GM12874 (cell line): ENCODE measurements around the gene NTNG1.

Source experiments
- TF ChIP-seq, protein P1 (sequence below): IDR thresholded peaks from 2 replicates; pipeline ENCODE4 v1.5.1; 2011; ENCODE audit warnings: low read depth, mild to moderate bottlenecking, control low read depth, low read length, moderate library complexity; ENCODE audit not compliant: insufficient read depth

The NTNG1 gene

GRCh38 chr1:107477233-107477632, 336.4 kb downstream of the NTNG1 start:
- TF ChIP-seq, protein P1, sequence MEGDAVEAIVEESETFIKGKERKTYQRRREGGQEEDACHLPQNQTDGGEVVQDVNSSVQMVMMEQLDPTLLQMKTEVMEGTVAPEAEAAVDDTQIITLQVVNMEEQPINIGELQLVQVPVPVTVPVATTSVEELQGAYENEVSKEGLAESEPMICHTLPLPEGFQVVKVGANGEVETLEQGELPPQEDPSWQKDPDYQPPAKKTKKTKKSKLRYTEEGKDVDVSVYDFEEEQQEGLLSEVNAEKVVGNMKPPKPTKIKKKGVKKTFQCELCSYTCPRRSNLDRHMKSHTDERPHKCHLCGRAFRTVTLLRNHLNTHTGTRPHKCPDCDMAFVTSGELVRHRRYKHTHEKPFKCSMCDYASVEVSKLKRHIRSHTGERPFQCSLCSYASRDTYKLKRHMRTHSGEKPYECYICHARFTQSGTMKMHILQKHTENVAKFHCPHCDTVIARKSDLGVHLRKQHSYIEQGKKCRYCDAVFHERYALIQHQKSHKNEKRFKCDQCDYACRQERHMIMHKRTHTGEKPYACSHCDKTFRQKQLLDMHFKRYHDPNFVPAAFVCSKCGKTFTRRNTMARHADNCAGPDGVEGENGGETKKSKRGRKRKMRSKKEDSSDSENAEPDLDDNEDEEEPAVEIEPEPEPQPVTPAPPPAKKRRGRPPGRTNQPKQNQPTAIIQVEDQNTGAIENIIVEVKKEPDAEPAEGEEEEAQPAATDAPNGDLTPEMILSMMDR, result peak; percentile 39; the same call in 1 of the 2 replicates

GRCh38 chr1:107479865-107480350, 339.1 kb downstream of the NTNG1 start:
- TF ChIP-seq, protein P1, result no peak

DNA sequence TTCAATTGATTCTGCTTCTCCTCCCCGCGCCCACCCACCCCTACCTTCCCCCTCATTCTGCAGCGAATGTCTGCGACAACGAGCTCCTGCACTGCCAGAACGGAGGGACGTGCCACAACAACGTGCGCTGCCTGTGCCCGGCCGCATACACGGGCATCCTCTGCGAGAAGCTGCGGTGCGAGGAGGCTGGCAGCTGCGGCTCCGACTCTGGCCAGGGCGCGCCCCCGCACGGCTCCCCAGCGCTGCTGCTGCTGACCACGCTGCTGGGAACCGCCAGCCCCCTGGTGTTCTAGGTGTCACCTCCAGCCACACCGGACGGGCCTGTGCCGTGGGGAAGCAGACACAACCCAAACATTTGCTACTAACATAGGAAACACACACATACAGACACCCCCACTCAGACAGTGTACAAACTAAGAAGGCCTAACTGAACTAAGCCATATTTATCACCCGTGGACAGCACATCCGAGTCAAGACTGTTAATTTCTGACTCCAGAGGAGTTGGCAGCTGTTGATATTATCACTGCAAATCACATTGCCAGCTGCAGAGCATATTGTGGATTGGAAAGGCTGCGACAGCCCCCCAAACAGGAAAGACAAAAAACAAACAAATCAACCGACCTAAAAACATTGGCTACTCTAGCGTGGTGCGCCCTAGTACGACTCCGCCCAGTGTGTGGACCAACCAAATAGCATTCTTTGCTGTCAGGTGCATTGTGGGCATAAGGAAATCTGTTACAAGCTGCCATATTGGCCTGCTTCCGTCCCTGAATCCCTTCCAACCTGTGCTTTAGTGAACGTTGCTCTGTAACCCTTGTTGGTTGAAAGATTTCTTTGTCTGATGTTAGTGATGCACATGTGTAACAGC, 339.9 kb downstream of the NTNG1 start:
- TF ChIP-seq, protein P1, result 0 out of 2 replicates have a peak, but pooled peaks have one; percentile 3

DNA sequence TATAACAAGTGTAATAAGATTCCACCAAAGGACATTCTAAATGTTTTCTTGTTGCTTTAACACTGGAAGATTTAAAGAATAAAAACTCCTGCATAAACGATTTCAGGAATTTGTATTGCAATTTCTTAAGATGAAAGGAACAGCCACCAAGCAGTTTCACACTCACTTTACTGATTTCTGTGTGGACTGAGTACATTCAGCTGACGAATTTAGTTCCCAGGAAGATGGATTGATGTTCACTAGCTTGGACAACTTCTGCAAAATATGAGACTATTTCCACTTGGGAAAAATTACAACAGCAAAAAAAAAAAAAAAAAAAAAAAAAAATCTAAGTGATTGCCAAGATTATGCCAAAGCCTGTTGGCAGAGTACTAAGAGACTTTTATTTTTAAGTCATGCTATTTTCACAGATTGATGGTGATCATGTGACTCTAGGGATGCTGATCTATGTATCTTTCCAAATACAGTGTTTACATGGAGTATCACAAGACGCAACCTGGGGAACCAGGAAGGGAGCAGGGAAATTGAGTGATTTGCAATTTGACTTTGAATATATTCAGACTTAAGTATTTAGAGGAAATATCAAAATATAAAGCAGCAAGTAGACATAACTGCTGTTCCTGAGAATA, 341.0 kb downstream of the NTNG1 start:
- TF ChIP-seq, protein P1, result no peak

- TF ChIP-seq, protein P1, result no peak
Measured at GRCh38 chr1:107483949-107484348, 343.1 kb downstream of the NTNG1 start.

DNA sequence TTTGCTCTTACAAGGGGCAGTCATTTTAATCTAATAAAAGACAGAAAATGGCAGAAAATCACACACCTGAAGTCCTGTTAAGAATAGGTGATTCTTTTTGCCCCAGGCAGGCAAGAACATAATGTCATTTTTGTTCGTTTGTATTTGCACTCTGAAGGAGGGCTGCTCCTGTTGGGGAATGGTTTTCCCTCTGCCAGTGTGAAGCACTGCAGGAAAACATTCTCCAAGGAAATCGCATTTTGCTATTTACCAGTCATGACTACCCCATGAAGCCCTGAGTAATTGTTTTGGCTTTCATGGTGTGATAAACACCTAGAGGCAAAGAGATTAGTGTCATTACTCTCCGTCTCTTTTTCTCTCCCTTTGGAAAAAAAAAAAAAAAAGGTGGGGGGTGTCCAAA, 345.5 kb downstream of the NTNG1 start:
- TF ChIP-seq, protein P1, result no peak

DNA sequence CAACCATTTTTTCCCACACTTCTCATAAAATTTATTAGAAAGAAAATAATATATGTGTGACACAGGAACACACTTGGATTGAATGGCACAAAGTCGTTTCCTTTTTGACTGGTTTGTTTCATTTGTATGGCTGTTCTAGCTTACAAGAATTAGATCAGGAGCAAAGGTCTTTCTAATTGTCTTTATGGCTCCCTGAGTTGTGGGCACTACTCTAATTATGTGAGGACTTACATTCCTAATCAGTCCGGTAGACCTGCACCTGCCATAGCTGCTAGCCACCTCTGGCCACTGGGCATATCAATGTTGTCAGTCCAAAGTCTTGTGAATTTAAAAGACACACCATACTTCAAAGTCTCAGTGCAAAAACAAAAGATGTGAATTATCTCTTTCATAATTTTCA, 346.7 kb downstream of the NTNG1 start:
- TF ChIP-seq, protein P1, result no peak
